IMR-90 (cell line): ENCODE measurements around the gene NOL9.

Source experiments
- POLR2A ChIP-seq: IDR thresholded peaks from 2 replicates; pipeline ENCODE4 v1.6.1; 2012; ENCODE audit warnings: mild to moderate bottlenecking, low read depth, low read length
- RAD21 ChIP-seq: IDR thresholded peaks from 2 replicates; pipeline ENCODE4 v1.6.1; 2012; ENCODE audit warnings: low read length, improper control_type of control experiment
- SMC3 ChIP-seq: fragments of 150-350 bp; IDR thresholded peaks from 2 replicates; pipeline ENCODE4 v1.6.1; 2016; ENCODE audit warnings: low read depth, mild to moderate bottlenecking, antibody characterized with exemption, low read length, moderate library complexity
- TF ChIP-seq, protein P1 (sequence below): conservative IDR thresholded peaks from 2 replicates; pipeline ENCODE4 v1.5.1; 2012; ENCODE audit warnings: mild to moderate bottlenecking, low read depth, low read length, improper control_type of control experiment

GRCh38 chr1:6491966-6492365 lies 62.3 kb downstream of the NOL9 start:
- no peak for TF ChIP-seq POLR2A
- TF ChIP-seq, protein P1, sequence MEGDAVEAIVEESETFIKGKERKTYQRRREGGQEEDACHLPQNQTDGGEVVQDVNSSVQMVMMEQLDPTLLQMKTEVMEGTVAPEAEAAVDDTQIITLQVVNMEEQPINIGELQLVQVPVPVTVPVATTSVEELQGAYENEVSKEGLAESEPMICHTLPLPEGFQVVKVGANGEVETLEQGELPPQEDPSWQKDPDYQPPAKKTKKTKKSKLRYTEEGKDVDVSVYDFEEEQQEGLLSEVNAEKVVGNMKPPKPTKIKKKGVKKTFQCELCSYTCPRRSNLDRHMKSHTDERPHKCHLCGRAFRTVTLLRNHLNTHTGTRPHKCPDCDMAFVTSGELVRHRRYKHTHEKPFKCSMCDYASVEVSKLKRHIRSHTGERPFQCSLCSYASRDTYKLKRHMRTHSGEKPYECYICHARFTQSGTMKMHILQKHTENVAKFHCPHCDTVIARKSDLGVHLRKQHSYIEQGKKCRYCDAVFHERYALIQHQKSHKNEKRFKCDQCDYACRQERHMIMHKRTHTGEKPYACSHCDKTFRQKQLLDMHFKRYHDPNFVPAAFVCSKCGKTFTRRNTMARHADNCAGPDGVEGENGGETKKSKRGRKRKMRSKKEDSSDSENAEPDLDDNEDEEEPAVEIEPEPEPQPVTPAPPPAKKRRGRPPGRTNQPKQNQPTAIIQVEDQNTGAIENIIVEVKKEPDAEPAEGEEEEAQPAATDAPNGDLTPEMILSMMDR: no peak
- TF ChIP-seq RAD21: no peak
- no peak for TF ChIP-seq SMC3
